ENCODE results near the gene GART. TPM values are rescaled to one million over a fixed set of nuclear protein-coding genes. Genes with fewer than 3 reads are reported as not detected.
A peak's percentile ranks its signal among the peaks of the same experiment; 100 is the strongest.

GART gene
- total RNA-seq, 1 experiment from 2014 or later: 162 TPM

- H4K5ac ChIP-seq (ENCODE audit: insufficient read length, low read depth, low read length): no peak overlapping the region
- no peak for DNase-seq
- no peak overlapping the region for H2BK15ac ChIP-seq (ENCODE audit: low read depth, low read length)
- Mint-ChIP-seq H3K4me3 (no peak overlapping the region), H3K4me1 (peaks cover 7 to 10% of the 10 kb centered on the region in 2 experiments), H3K27me3 (ENCODE audit: low read depth) (no peaks in the 10 kb centered on the region), H3K9me3 (no peaks in the 10 kb centered on the region), H3K27ac (peak overlapping the region in 1 of 3 experiments; percentile 16; a peak in 1 of 7 replicates), H3K36me3 (ENCODE audit: insufficient read depth in 1 of 3, low read depth in 3 of 3) (peaks cover 66 to 93% (median 84%) of the 10 kb centered on the region in 3 experiments; a peak in 6 of 7 replicates)
- H3K27me3 ChIP-seq (ENCODE audit: insufficient read depth, low read length): no peaks in the 10 kb centered on the region
- H2AK5ac ChIP-seq (ENCODE audit: insufficient read length, low read length): no peak overlapping the region
- H2BK120ac ChIP-seq (ENCODE audit: low read depth, low read length, poor library complexity, severe bottlenecking): no peak overlapping the region
- no peak overlapping the region for H4K91ac ChIP-seq (ENCODE audit: insufficient read length, low read depth, low read length)
- no peak overlapping the region for H2BK12ac ChIP-seq (ENCODE audit: insufficient read length, low read depth, low read length)
- H2AFZ ChIP-seq (ENCODE audit: low read length): no peak overlapping the region
- H3K9me3 ChIP-seq (ENCODE audit: control insufficient read depth, low read depth, low read length): no peaks in the 10 kb centered on the region
- H3T11ph ChIP-seq (ENCODE audit: low read length): no peak overlapping the region
- H3K18ac ChIP-seq (ENCODE audit: insufficient read length, low read depth, low read length): no peak overlapping the region
- no peak overlapping the region for H3K23ac ChIP-seq (ENCODE audit: insufficient read length, low read depth, low read length)
- H3K79me2 ChIP-seq (ENCODE audit: insufficient read depth, low read length): peaks cover 3% of the 10 kb centered on the region; the same call in 1 of the 2 replicates
- no peak overlapping the region for H2BK20ac ChIP-seq (ENCODE audit: low read depth, low read length, poor library complexity, severe bottlenecking)
- no peaks in the 10 kb centered on the region for H3K4me1 ChIP-seq (ENCODE audit: insufficient read depth, low read length)
- H3K56ac ChIP-seq (ENCODE audit: insufficient read length, low read depth, low read length): no peak overlapping the region
- H3K4me2 ChIP-seq (ENCODE audit: insufficient read depth, insufficient read length, low read length): no peak overlapping the region
- H3K27ac ChIP-seq (ENCODE audit: insufficient read length, low read depth, low read length): no peak overlapping the region
- TF ChIP-seq, protein P1, sequence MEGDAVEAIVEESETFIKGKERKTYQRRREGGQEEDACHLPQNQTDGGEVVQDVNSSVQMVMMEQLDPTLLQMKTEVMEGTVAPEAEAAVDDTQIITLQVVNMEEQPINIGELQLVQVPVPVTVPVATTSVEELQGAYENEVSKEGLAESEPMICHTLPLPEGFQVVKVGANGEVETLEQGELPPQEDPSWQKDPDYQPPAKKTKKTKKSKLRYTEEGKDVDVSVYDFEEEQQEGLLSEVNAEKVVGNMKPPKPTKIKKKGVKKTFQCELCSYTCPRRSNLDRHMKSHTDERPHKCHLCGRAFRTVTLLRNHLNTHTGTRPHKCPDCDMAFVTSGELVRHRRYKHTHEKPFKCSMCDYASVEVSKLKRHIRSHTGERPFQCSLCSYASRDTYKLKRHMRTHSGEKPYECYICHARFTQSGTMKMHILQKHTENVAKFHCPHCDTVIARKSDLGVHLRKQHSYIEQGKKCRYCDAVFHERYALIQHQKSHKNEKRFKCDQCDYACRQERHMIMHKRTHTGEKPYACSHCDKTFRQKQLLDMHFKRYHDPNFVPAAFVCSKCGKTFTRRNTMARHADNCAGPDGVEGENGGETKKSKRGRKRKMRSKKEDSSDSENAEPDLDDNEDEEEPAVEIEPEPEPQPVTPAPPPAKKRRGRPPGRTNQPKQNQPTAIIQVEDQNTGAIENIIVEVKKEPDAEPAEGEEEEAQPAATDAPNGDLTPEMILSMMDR (conservative IDR thresholded peaks at IDR 0.05): no peak
- H3K9ac ChIP-seq (ENCODE audit: extremely low read depth, insufficient read length, low read length): no peak overlapping the region
- H3K23me2 ChIP-seq (ENCODE audit: insufficient read length, low read depth, low read length, poor library complexity, severe bottlenecking): no peaks in the 10 kb centered on the region
- no peak overlapping the region for H3K4ac ChIP-seq (ENCODE audit: low read depth, low read length)
- no peak overlapping the region for H3K14ac ChIP-seq (ENCODE audit: insufficient read depth, low read length)
- H3K79me1 ChIP-seq (ENCODE audit: insufficient read depth, low read depth, low read length, poor library complexity, severe bottlenecking): peaks cover 7% of the 10 kb centered on the region
- no peaks in the 10 kb centered on the region for H4K20me1 ChIP-seq (ENCODE audit: control insufficient read depth, insufficient read depth, insufficient read length)
- no peak overlapping the region for H4K8ac ChIP-seq (replicated peaks; ENCODE audit: insufficient read length, low read depth, low read length)
- WGBS (ENCODE audit: extremely low coverage, insufficient read length, low lambda C conversion rate): no CpG with 5 or more reads among the region's 4 CpGs
- no peak overlapping the region for H2BK5ac ChIP-seq (ENCODE audit: insufficient read length, low read length)
Observed at GRCh38 chr21:33558777-33559421, 17.0 kb upstream of the GART start.
